Astrocyte (in vitro differentiated cells and primary cell): ENCODE results near the gene MPDU1.

Experiments used
- EZH2 ChIP-seq: IDR thresholded peaks from 2 replicates; pipeline ENCODE4 v1.6.1; 2012; ENCODE audit warnings: mild to moderate bottlenecking, low read length, inconsistent platforms; ENCODE audit not compliant: insufficient read depth
- TF ChIP-seq, protein P1 (sequence below): IDR thresholded peaks from 2 replicates; pipeline ENCODE4 v1.5.1; 2011; ENCODE audit warnings: low read depth, mild to moderate bottlenecking, inconsistent platforms, low read length, moderate library complexity; ENCODE audit not compliant: insufficient read depth

DNA sequence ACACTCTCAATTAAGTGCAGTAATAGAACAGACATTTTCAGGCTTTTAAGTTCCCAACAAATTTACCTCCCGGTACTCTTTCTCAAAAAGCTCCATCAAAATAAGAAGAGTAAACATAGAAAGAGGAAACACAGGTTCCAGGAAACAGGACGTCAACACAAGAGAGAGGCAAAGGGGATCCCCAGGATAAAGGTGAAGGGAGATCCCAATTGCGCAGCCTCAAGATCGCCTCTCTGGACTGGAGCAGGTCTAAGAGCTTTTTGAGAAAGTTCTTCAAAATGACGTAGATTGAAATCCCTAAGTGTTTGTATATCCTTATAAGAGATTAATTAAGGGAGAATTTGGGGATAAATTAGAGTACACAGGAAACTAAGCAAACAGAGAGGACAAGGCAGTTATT is 35.0 kb downstream of the MPDU1 start:
- TF ChIP-seq, protein P1, sequence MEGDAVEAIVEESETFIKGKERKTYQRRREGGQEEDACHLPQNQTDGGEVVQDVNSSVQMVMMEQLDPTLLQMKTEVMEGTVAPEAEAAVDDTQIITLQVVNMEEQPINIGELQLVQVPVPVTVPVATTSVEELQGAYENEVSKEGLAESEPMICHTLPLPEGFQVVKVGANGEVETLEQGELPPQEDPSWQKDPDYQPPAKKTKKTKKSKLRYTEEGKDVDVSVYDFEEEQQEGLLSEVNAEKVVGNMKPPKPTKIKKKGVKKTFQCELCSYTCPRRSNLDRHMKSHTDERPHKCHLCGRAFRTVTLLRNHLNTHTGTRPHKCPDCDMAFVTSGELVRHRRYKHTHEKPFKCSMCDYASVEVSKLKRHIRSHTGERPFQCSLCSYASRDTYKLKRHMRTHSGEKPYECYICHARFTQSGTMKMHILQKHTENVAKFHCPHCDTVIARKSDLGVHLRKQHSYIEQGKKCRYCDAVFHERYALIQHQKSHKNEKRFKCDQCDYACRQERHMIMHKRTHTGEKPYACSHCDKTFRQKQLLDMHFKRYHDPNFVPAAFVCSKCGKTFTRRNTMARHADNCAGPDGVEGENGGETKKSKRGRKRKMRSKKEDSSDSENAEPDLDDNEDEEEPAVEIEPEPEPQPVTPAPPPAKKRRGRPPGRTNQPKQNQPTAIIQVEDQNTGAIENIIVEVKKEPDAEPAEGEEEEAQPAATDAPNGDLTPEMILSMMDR, result no peak
- TF ChIP-seq EZH2, result no peak
